BLaER1 treated with 17β-estradiol and CSF1 and Interleukin-3, amounts not matched to agents 10 nM and 100 nM (cell line): Measurements from ENCODE around the gene LGALS14.
A peak's percentile ranks its signal among the peaks of the same experiment; 100 is the strongest.

ENCODE experiments used
- H3K27ac ChIP-seq, 11 experiments: shearing (Covaris generic); formaldehyde crosslinking; 2 replicates each; pipeline ENCODE4 v1.8.1; 2022
- H3K27me3 ChIP-seq, 11 experiments: shearing (Covaris generic); formaldehyde crosslinking; 2 replicates each; pipeline ENCODE4 v1.8.1; 2022
- H3K36me3 ChIP-seq, 11 experiments: shearing (Covaris generic); formaldehyde crosslinking; 2 replicates each; pipeline ENCODE4 v1.8.1; 2022
- H3K4me1 ChIP-seq, 10 experiments: shearing (Covaris generic); formaldehyde crosslinking; 2 replicates each; pipeline ENCODE4 v1.8.1; 2022
- H3K4me2 ChIP-seq, 11 experiments: shearing (Covaris generic); formaldehyde crosslinking; 2 replicates each; pipeline ENCODE4 v1.8.1; 2022
- H3K4me3 ChIP-seq, 10 experiments: shearing (Covaris generic); formaldehyde crosslinking; 2 replicates each; pipeline ENCODE4 v1.8.1; 2022
- H3K9ac ChIP-seq, 11 experiments: shearing (Covaris generic); formaldehyde crosslinking; 2 replicates each; pipeline ENCODE4 v1.8.1; 2022
- H3K9me3 ChIP-seq, 11 experiments: shearing (Covaris generic); formaldehyde crosslinking; replicated peaks in 1 of 11; 2 replicates each; pipeline ENCODE4 v1.8.1; 2022
- H4K20me1 ChIP-seq, 11 experiments: shearing (Covaris generic); formaldehyde crosslinking; 2 replicates each; pipeline ENCODE4 v1.8.1; 2022
- Cebpa-rat ChIP-seq, 11 experiments: shearing (Covaris generic); IDR thresholded peaks; 2 replicates each; pipeline ENCODE4 v1.8.1; 2022

LGALS14 gene

GRCh38 chr19:39736088-39736487, 31.8 kb downstream of the LGALS14 start:
- Histone ChIP-seq H3K4me3 (no peak overlapping the region), H3K9ac (no peak overlapping the region), H3K27me3 (no peaks in the 10 kb centered on the region), H3K4me1 (peaks cover 0 to 22% (median 5%) of the 10 kb centered on the region in 10 experiments; a peak in 9 of 20 replicates), H3K4me2 (no peak overlapping the region), H3K27ac (no peak overlapping the region), H4K20me1 (no peaks in the 10 kb centered on the region), H3K36me3 (no peaks in the 10 kb centered on the region), H3K9me3 (no peaks in the 10 kb centered on the region)
- TF ChIP-seq Cebpa-rat (IDR thresholded peaks at IDR 0.05) = no peak

- Histone ChIP-seq H3K9me3 (no peaks in the 10 kb centered on the region), H3K9ac (no peak overlapping the region), H3K4me1 (peaks cover 0 to 22% (median 5%) of the 10 kb centered on the region in 10 experiments; a peak in 9 of 20 replicates), H3K36me3 (no peaks in the 10 kb centered on the region), H3K4me3 (no peak overlapping the region), H4K20me1 (no peaks in the 10 kb centered on the region), H3K27me3 (no peaks in the 10 kb centered on the region), H3K27ac (no peak overlapping the region), H3K4me2 (no peak overlapping the region)
- no peak for TF ChIP-seq Cebpa-rat (IDR thresholded peaks at IDR 0.05)
Measured at GRCh38 chr19:39737351-39737750, 33.1 kb downstream of the LGALS14 start.

DNA sequence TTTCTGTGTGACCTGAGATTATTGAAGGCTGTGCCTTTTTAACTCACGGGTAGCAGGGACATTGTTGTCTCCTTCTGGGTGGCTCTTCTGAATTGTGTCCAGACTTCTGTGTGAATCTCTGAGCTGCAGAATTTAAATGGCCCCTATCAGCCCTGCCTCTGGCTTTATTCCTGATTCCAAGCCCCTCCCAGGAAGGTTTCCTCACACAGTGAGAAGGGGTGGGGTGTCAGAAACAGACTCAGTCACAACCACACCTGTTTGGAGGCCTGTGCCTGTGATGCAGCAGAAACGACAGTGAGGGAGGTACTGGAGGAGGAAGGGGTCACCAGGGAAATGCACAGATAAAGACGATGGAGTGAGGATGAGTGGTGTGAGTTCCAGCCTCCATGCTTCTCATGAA, 33.6 kb downstream of the LGALS14 start, which contains the start of gene CLC:
Gene CLC (minus strand): TSS at position 139 of the 400 bp plus-strand sequence. CDS start 77 bp downstream, at position 62.
- Histone ChIP-seq H3K27ac (no peak within 1 kb of the TSS), H3K4me3 (no peak within 1 kb of the TSS), H3K9me3 (no peaks in the 10 kb centered on the region), H3K27me3 (no peaks in the 10 kb centered on the region), H3K9ac (no peak within 1 kb of the TSS), H4K20me1 (no peaks in the 10 kb centered on the region), H3K36me3 (no peaks in the 10 kb centered on the region), H3K4me1 (peaks cover 0 to 22% (median 5%) of the 10 kb centered on the region in 10 experiments; a peak in 9 of 20 replicates), H3K4me2 (peak within 1 kb of the TSS in 5 of 11 experiments; percentile 21 to 52 (median 51); a peak in 8 of 22 replicates)
- no peak for TF ChIP-seq Cebpa-rat (IDR thresholded peaks at IDR 0.05)

DNA sequence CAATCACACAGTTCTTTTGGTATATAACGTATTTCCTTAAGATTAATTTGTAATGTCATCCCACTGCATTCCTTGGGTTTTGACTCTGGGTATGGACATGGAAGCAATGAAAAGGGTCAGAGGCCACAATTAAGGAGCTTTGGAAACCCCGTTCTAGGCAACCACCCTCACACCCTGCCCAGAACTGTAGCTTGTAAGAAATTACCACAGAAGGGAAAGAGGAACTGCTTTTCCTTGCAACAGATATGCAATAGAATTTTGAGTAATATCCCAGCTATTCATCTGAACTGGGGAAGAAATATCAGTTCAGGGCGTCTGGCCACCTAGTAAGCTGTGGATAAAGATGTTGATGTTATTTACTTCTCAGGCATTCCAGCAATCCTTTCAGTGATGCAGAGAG, 34.5 kb downstream of the LGALS14 start:
- no peak overlapping the region for H3K9ac ChIP-seq
- H3K4me2 ChIP-seq = peak overlapping the region in 5 of 11 experiments; percentile 21 to 52 (median 51); a peak in 8 of 22 replicates
- H3K4me3 ChIP-seq = no peak overlapping the region
- H3K27me3 ChIP-seq = no peaks in the 10 kb centered on the region
- H3K4me1 ChIP-seq = peaks cover 0 to 22% (median 5%) of the 10 kb centered on the region in 10 experiments; a peak in 9 of 20 replicates
- no peak for TF ChIP-seq Cebpa-rat (IDR thresholded peaks at IDR 0.05)
- no peaks in the 10 kb centered on the region for H3K9me3 ChIP-seq
- peak overlapping the region in 1 of 11 experiments; percentile 20; a peak in 1 of 22 replicates for H3K27ac ChIP-seq
- no peaks in the 10 kb centered on the region for H3K36me3 ChIP-seq
- no peaks in the 10 kb centered on the region for H4K20me1 ChIP-seq

- Histone ChIP-seq H3K9ac (no peak overlapping the region), H3K4me3 (no peak overlapping the region), H3K4me1 (peaks cover 0 to 28% (median 5%) of the 10 kb centered on the region in 10 experiments; a peak in 9 of 20 replicates), H3K36me3 (no peaks in the 10 kb centered on the region), H4K20me1 (no peaks in the 10 kb centered on the region), H3K9me3 (no peaks in the 10 kb centered on the region), H3K27me3 (no peaks in the 10 kb centered on the region), H3K4me2 (no peak overlapping the region), H3K27ac (no peak overlapping the region)
- TF ChIP-seq Cebpa-rat (IDR thresholded peaks at IDR 0.05) = no peak
Measured at GRCh38 chr19:39740395-39740794, 36.1 kb downstream of the LGALS14 start.

DNA sequence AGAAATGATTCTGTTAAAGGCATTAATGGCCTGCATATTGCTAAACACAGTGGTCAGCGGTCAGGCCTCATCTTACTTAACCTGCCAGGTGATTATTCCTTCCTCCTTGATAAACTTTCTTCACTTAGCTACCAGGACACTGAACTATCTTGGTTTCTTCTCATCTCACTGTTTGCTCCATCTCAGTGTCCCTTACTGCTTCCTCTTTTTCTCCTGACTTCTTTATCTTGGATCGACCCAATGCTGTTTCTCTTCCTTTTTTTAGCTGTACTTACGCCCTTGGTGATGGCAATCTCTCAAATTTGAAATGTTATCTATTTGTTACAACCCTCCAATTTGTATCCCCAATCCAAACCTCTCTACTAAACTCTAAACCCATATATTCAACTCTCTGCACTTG, 41.4 kb downstream of the LGALS14 start:
- Histone ChIP-seq H3K4me3 (no peak overlapping the region), H4K20me1 (no peaks in the 10 kb centered on the region), H3K4me1 (peaks cover 0 to 15% (median 0%) of the 10 kb centered on the region in 10 experiments; a peak in 7 of 20 replicates), H3K27me3 (no peaks in the 10 kb centered on the region), H3K9me3 (no peaks in the 10 kb centered on the region), H3K9ac (no peak overlapping the region), H3K4me2 (peak overlapping the region in 2 of 11 experiments; percentile 27 to 31; a peak in 2 of 22 replicates), H3K27ac (no peak overlapping the region), H3K36me3 (no peaks in the 10 kb centered on the region)
- TF ChIP-seq Cebpa-rat (IDR thresholded peaks at IDR 0.05) = no peak

GRCh38 chr19:39746836-39747529, 42.7 kb downstream of the LGALS14 start:
- no peak overlapping the region for H3K27ac ChIP-seq
- no peaks in the 10 kb centered on the region for H3K36me3 ChIP-seq
- no peaks in the 10 kb centered on the region for H3K9me3 ChIP-seq
- no peak overlapping the region for H3K9ac ChIP-seq
- H3K27me3 ChIP-seq = no peaks in the 10 kb centered on the region
- H3K4me2 ChIP-seq = no peak overlapping the region
- no peaks in the 10 kb centered on the region for H4K20me1 ChIP-seq
- no peak overlapping the region for H3K4me3 ChIP-seq
- TF ChIP-seq Cebpa-rat (IDR thresholded peaks at IDR 0.05) = no peak
- H3K4me1 ChIP-seq = peaks cover 0 to 15% (median 0%) of the 10 kb centered on the region in 10 experiments; a peak in 7 of 20 replicates

GRCh38 chr19:39749981-39750380, 45.7 kb downstream of the LGALS14 start:
- no peak overlapping the region for H3K4me3 ChIP-seq
- no peaks in the 10 kb centered on the region for H3K36me3 ChIP-seq
- no peak overlapping the region for H3K4me2 ChIP-seq
- H3K9ac ChIP-seq = no peak overlapping the region
- H3K9me3 ChIP-seq = no peaks in the 10 kb centered on the region
- H4K20me1 ChIP-seq = no peaks in the 10 kb centered on the region
- H3K27me3 ChIP-seq = no peaks in the 10 kb centered on the region
- H3K4me1 ChIP-seq = peaks cover 0 to 14% (median 0%) of the 10 kb centered on the region in 10 experiments; a peak in 7 of 20 replicates
- TF ChIP-seq Cebpa-rat (IDR thresholded peaks at IDR 0.05) = no peak
- no peak overlapping the region for H3K27ac ChIP-seq

GRCh38 chr19:39752390-39752789, 48.1 kb downstream of the LGALS14 start:
- Histone ChIP-seq H3K9ac (no peak overlapping the region), H3K4me1 (peaks cover 0 to 7% (median 0%) of the 10 kb centered on the region in 10 experiments; a peak in 3 of 20 replicates), H3K27ac (no peak overlapping the region), H3K4me2 (no peak overlapping the region), H3K27me3 (no peaks in the 10 kb centered on the region), H3K9me3 (no peaks in the 10 kb centered on the region), H4K20me1 (no peaks in the 10 kb centered on the region), H3K4me3 (no peak overlapping the region), H3K36me3 (no peaks in the 10 kb centered on the region)
- TF ChIP-seq Cebpa-rat (IDR thresholded peaks at IDR 0.05) = no peak

DNA sequence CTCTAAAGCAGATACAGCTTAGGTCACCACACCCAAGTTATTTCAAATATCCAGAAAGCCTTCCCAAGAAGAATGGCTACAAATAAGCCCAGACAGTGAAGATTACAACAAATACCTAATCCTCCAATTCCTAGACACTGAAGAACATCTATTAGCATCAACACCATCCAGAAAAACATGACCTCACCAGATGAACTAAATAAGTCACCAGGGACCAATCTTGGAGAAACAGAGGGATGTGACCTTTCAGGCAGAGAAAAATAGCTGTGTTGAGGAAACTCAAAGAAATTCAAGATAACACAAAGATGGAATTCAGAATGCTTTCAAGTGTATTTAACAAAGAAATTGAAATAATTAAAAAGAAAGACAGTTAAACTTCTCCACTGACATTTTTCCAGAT, 48.5 kb downstream of the LGALS14 start:
- no peak for TF ChIP-seq Cebpa-rat (IDR thresholded peaks at IDR 0.05)
- Histone ChIP-seq H3K27ac (no peak overlapping the region), H3K9ac (no peak overlapping the region), H3K9me3 (no peaks in the 10 kb centered on the region), H4K20me1 (no peaks in the 10 kb centered on the region), H3K4me1 (peaks cover 0 to 8% (median 0%) of the 10 kb centered on the region in 10 experiments; a peak in 3 of 20 replicates), H3K4me3 (no peak overlapping the region), H3K36me3 (no peaks in the 10 kb centered on the region), H3K27me3 (no peaks in the 10 kb centered on the region), H3K4me2 (no peak overlapping the region)
